HS-5 (cell line): Measurements from ENCODE around the gene JARID2.

Source experiments
- DNase-seq: peaks from one replicate; pipeline ENCODE4 v3.0.0-alpha.2; 2012; ENCODE audit warnings: low read depth

JARID2 gene

DNA sequence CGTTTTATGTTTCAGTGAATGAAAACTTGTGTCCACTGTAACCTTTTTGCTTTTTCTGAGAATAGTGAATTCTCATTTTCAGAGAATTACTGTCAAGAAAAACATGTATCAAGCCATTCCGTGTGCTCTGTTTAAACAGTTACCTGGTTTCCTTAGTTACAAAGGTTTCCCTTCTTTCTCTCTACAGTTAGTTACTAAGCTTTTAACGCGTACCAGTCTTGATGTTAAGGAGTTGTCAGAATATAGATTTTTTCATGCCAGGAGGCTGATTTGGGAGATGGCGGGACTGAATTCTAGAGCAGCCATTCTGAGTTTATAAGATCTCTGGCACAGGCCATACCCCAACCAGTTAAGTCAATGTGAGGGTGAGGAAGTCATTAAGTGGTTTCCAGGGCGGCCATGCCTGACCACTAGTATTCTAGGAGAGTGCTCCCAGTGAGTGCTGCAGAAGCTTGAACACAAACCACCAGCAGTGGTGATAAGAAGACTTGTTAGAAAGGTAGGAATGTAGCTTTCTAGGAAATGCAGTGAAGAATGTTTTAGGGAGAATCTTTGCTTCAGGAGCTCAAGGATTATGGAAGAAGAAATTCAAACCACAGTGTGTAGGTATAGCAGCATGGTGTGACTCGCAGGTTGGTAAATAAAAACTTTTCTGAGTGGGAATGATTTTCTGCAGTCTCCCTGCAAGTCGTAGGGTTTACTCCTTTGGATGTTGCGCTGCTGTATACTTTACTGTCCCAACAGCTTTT is 112.9 kb downstream of the JARID2 start:
- no peak for DNase-seq

GRCh38 chr6:15359335-15359862 is 113.5 kb downstream of the JARID2 start:
- DNase-seq: no peak

GRCh38 chr6:15360300-15360699 is 114.4 kb downstream of the JARID2 start:
- no peak for DNase-seq

GRCh38 chr6:15361197-15361596 is 115.3 kb downstream of the JARID2 start:
- no peak for DNase-seq

GRCh38 chr6:15362274-15363160 is 116.6 kb downstream of the JARID2 start:
- no peak for DNase-seq

GRCh38 chr6:15363164-15363522 is 117.3 kb downstream of the JARID2 start:
- DNase-seq: no peak

DNA sequence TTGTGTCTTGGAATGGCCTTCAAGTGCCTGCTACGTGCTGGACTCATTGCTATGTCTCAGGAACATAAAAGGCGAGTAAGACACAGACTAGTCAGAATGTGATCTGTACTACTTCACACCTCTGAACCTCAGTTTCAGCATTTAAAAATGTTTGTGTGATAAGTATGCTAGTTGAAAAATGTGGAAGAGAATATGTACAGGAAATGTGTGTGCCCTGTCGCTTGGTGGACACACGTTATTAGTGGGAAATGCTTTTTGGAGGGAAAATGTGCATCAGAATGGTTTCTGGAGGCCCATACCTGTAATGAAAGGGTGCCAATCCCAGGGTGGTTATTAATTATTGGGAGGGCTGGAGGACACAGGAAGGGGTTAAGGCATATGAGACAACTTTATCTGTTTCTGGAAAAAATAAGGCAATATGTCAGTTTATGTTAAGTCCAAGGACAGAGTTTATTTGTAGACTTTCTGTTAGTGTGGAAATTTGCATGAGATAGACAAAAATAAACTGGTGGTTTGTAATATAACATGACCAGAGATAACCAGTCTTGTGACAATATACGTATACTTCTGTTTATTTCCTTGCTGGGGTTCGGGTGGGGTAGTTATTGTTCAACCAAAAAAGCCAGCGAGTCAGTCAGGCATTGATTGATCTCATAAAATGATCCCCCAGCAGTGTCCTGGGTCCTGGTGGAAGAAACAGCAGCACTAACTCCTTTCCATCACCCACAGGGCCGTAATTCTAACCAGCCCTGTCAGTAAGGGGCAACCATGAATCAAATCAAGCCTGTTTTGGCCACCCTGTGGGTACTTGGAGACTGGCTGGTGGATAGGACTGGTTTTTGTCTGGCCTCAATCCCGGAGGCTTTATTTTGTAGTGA is 117.9 kb downstream of the JARID2 start:
- DNase-seq: no peak

GRCh38 chr6:15364401-15365037 is 118.7 kb downstream of the JARID2 start:
- no peak for DNase-seq

GRCh38 chr6:15365273-15365687 is 119.4 kb downstream of the JARID2 start:
- no peak for DNase-seq

DNA sequence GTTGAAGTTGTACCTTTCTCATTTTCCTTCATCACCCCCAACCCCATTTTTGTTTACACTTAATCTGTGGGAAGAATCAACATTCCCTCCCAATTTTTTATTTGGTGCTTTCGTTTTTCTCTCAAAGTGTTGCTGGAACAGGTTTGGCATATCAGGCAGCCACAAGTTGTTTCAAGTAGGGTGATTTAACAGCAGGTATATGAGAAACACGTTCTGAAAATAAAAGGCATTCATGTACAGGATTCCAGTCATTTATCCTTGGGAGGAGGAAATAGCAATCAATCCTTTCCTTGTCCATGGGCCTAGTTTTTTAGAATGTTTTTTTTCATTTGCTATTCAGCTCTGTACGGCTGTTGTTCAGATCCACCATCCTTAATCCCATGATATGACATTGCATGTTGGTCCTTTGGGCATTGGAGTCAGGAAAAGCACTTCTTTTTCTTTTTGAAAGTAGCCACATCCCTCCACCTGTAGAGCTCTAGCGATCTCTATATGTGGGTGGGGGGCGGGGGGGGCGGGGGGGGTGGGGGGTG is 120.2 kb downstream of the JARID2 start:
- DNase-seq: no peak

- DNase-seq: no peak
Observed at GRCh38 chr6:15366879-15367278, 121.0 kb downstream of the JARID2 start.

DNA sequence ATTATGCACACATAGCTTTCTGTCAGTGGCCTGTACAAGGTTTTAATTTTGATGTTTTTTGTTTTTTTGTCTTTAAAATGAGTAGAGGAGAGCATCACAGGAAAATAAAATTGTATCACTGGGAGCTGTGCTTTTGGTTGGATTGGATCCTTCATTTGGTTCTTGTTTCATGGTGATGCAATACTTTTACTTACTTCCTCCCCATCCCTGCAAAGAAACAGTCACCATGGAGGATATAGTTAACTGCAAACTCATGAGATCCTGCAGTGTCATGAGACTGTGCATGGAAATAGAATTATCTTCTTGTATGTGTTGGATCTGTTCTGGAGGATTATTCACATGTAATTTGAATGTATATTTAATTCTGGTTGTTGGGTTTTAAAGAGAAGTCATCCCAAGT is 122.3 kb downstream of the JARID2 start:
- no peak for DNase-seq

DNA sequence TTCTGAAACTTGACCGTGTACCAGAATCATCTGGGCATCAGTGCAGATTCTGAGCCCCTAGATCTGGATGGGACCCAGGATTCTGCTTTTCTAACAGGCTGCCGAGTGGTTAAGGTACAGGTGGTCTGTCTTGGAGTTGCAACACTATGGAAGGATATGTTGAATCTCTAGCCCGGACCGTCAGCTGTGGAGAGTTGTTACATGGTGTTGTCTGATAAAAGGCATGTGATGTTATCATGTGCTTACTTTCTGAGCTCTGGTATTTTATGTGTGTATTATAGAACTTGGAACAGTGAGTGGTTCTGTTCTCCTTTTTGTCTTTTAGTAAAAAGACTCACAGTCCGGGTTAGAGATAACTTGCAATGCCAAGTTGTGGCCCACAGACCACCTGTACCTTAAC is 123.0 kb downstream of the JARID2 start:
- DNase-seq: no peak

DNA sequence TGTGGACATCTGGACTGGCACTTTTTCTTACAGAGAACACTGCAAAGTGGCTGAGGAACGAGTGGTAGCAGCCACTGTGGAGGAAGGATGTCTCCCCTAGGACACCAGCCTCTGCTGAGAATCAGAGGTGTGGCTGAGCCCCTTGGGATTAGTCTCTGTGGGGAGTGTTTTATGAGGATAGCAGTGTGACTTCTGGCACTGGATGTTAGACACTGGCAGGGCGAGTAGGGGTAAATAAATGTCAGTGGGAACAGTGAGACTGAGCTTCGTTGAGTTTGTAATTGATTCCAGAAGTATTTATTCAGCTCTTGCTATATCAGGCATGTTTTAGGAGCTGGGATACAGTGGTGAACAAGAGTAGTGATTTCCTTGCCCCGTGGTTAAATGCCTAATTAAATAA is 124.0 kb downstream of the JARID2 start:
- no peak for DNase-seq

DNA sequence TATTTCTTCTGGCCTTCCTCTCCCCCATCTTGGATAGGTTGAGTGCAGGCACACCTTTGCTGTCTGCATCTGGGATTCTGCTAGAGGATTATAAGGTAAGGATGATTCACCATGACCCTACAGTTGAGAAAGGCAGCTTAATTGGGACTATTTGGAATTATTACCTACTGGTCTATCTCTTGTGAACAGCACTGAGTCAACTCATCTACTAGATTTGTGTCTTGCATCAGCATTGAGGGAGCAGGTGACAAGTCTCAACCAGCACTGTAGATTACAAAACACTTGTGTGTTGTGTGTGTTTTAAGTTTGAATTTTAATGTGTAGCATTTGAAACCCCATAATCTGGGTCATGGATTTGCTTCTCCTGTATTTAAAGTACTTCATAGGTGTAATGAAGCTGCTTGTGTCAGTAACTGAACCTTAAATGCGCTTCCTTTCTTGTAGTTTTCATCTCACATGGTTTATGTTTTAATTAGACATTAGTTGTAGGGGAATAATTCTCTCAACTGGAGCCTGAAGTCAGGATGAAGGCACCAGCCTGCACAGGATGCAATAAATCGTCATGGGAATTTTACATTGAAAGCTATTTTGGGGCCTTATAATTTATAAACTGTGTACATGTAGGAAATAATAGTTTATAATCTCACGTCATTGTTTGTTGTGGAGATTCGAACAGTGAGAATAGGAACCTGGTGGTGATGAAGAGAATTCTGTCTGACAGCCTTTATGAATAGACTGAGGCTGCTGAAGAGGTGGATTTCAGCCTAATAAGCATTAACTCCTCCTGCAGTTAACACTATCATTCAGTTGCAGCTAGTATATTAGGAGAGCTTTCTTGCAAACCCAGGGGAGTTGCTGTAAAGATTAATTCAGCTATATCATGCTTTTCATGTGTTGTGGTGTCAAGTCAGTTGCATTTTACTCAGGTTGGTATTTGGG is 125.1 kb downstream of the JARID2 start:
- DNase-seq: no peak

DNA sequence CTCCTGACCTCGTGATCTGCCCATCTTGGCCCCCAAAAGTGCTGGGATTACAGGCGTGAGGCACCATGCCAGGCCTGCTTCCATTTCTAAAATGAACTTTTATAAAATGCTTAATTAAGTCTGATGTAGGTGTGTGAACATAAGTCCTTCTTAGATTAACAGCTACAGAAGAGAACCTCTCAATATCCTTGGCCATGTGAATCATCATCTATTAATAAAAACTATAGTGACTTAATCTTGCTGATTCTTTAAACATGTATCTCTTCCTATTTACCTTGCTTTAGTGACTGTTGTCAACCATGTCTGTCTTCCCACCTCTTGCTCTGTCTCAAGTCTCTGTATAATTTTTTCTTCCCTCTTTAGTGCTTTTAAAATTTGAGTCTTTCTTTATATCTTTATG is 127.1 kb downstream of the JARID2 start:
- DNase-seq: no peak

- DNase-seq: no peak
Observed at GRCh38 chr6:15374119-15374518, 128.2 kb downstream of the JARID2 start.

DNA sequence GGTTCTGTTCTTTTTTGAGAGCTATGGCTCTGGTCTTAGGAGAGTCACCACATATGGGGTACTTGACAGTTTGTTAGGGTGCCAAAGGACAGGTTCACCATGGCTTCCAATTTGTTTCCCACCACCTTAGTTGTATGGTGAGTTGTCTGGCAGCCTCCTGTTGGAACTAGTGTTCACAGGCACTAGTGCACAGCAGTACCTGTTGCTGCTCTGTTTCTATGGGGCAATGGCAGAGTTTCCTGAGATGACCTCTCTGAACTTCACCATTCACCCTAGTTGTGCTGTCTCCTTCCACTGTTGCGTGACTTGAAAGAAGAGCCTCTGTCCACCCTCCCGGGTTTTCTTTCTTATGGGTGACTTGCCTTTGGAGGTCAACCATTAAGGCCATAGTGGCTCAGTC is 129.1 kb downstream of the JARID2 start:
- DNase-seq: no peak

DNA sequence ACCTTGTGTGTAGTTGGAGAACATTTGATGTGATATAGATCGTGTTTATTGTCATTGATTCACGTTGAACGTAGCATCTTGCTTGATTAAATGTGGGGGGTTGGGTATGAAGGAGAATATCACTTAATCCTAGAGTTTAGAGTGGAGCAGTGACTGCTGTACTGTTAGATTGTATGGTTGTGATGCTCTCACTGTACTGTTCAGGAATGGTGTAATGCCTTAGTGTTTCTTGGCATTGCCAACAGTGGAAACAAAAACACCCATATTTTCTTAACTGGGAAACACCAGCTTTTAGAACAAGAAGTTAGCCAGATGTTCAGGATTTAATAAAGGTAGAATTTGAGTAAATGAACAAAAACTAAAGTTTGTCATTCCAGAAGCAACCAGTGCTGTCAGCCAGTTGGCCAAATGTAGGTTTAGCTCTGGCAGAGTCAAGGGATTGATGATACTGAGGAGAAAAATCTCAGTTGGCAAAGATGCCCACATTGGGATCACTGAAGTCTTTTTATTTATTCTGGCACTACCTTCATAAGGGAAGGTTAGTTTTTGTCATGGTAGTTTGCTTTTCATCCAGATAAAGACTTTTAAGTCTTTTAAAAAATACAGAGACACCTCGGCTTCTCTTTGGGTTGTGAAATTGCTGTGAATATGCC is 129.9 kb downstream of the JARID2 start:
- no peak for DNase-seq
